Measurements from ENCODE around the gene DHX16. TPM values are rescaled to one million over a fixed set of nuclear protein-coding genes. Genes with fewer than 3 reads are reported as not detected.

The DHX16 gene
- total and polyA plus RNA-seq, 2 donors (not counting 1 experiment from before 2014, with no cell fraction given) = 51.1 to 71.7 TPM

DNA sequence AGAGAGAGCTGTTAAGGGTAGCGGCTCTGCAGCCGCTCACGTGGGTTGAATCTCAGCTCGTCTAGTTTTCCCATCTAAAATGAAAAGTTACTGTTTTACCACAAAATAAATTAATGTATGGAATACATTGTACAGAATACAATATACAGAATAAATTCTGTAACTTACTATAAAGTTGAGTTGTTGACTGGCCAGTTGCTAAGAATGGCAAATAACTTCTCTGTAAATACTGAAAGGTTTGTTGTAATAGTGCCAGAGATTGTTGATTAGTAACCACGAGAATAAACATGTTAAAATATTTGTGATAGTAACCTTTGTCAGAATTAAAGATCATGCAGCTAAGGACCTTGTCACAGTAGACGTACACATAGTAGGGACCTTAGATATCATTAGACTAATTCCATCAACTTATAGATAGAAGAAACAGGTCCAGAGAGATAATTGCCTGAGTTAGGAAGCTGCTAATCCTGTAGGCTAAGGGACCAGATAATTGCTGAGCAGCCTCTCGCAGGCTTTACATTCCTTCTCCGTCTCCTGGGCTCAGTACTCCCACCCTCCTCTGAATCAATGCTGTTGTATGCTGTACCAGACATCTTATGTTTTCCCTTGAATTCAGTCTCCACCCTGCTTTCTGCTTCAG lies 18.5 kb upstream of the DHX16 start:
- intact Hi-C loops (cut with micrococcal nuclease) = no loop called here
- ChIA-PET CTCF (interaction anchor here (1.3 to 8.9 kb wide), 3 partner anchors 10 to 30 kb away, joined by 3 to 151 read pairs (median 123); partner anchors contain the start of genes MDC1 and TUBB), POLR2A (interaction anchor here (0.7 to 2.9 kb wide), 3 partner anchors 12 to 26 kb away, joined by 3 to 10 read pairs (median 4); partner anchors contain the start of gene MDC1)
- Histone ChIP-seq H3K4me1 (ENCODE audit: control insufficient read depth in 2 of 2, insufficient read depth in 2 of 2, low read length in 2 of 2) (peaks cover 36 to 43% of the 10 kb centered on the region in 2 donors), H3K9me3 (ENCODE audit: control extremely low read depth in 1 of 3, control insufficient read depth in 2 of 3, insufficient read depth in 1 of 3, low read length in 2 of 3) (no peaks in the 10 kb centered on the region), H2AFZ (ENCODE audit: insufficient read depth, low read depth, low read length, poor library complexity, severe bottlenecking) (peak overlapping the region; percentile 65), H4K20me1 (ENCODE audit: control insufficient read depth, insufficient read depth, low read length, poor library complexity, severe bottlenecking) (peaks cover 13% of the 10 kb centered on the region), H3K9ac (ENCODE audit: low read length) (peak overlapping the region; percentile 98), H3K36me3 (replicated peaks in 1 of 2; ENCODE audit: control extremely low read depth in 1 of 2, control insufficient read depth in 1 of 2, extremely low read depth in 1 of 2, insufficient read depth in 2 of 2, low read length in 1 of 2) (no peaks in the 10 kb centered on the region), H3K27me3 (replicated peaks in 1 of 4; ENCODE audit: control extremely low read depth in 1 of 4, control insufficient read depth in 3 of 4, insufficient read depth in 4 of 4, low read length in 3 of 4) (no peaks in the 10 kb centered on the region), H3K79me2 (ENCODE audit: control insufficient read depth, insufficient read depth, low read length) (peaks cover 16% of the 10 kb centered on the region), H3K27ac (ENCODE audit: low read length in 2 of 2) (peak overlapping the region in 1 of 2 donors; percentile 97), H3K4me2 (replicated peaks; ENCODE audit: low read depth, low read length, poor library complexity, severe bottlenecking) (peak overlapping the region; percentile 100), H3K4me3 (ENCODE audit: control extremely low read depth in 1 of 5, extremely low read depth in 1 of 5, insufficient read depth in 1 of 5, low read depth in 2 of 5, low read length in 4 of 5) (peak overlapping the region; percentile 44 to 94 (median 79))
- no peak for ATAC-seq (ENCODE audit: low read depth)
- Mint-ChIP-seq H3K4me3 (peak overlapping the region; percentile 97), H3K27ac (peak overlapping the region; percentile 82), H3K27me3 (no peaks in the 10 kb centered on the region), H3K4me1 (peaks cover 48% of the 10 kb centered on the region), H3K9me3 (ENCODE audit: insufficient read depth) (no peaks in the 10 kb centered on the region)
- DNase-seq = no peak
- no peak for TF ChIP-seq EZH2 (IDR thresholded peaks at IDR 0.05; ENCODE audit: borderline replicate concordance, insufficient read depth, low read depth, low read length, poor library complexity, severe bottlenecking)
- TF ChIP-seq, protein P1, sequence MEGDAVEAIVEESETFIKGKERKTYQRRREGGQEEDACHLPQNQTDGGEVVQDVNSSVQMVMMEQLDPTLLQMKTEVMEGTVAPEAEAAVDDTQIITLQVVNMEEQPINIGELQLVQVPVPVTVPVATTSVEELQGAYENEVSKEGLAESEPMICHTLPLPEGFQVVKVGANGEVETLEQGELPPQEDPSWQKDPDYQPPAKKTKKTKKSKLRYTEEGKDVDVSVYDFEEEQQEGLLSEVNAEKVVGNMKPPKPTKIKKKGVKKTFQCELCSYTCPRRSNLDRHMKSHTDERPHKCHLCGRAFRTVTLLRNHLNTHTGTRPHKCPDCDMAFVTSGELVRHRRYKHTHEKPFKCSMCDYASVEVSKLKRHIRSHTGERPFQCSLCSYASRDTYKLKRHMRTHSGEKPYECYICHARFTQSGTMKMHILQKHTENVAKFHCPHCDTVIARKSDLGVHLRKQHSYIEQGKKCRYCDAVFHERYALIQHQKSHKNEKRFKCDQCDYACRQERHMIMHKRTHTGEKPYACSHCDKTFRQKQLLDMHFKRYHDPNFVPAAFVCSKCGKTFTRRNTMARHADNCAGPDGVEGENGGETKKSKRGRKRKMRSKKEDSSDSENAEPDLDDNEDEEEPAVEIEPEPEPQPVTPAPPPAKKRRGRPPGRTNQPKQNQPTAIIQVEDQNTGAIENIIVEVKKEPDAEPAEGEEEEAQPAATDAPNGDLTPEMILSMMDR (IDR thresholded peaks at IDR 0.05) = no peak
- WGBS (ENCODE audit: insufficient coverage) = 82% methylated on average over 2 of the region's 8 CpGs
